Measurements from ENCODE around the gene UIMC1.
A peak's percentile ranks its signal among the peaks of the same experiment; 100 is the strongest.
"Not testable (repeated sequence)": the region's sequence is repeated elsewhere in the genome, so short reads cannot be mapped to it uniquely, and the experiment has no call there.

The UIMC1 gene

GRCh38 chr5:176882567-176882903 is 124.0 kb downstream of the UIMC1 start:
- no peak for DNase-seq

- DNase-seq: no peak
Observed at GRCh38 chr5:176881816-176882566, 124.6 kb downstream of the UIMC1 start.

GRCh38 chr5:176881021-176881749 is 125.4 kb downstream of the UIMC1 start:
- no peak for DNase-seq

GRCh38 chr5:176880366-176881020 is 126.1 kb downstream of the UIMC1 start:
- DNase-seq: no peak

- peak; percentile 58 for DNase-seq
Observed at GRCh38 chr5:176879663-176880361, 126.8 kb downstream of the UIMC1 start.

GRCh38 chr5:176878906-176879662 is 127.5 kb downstream of the UIMC1 start:
- DNase-seq: no peak

- DNase-seq: no peak
Observed at GRCh38 chr5:176878463-176878862, 128.1 kb downstream of the UIMC1 start.

GRCh38 chr5:176877793-176878331 is 128.7 kb downstream of the UIMC1 start:
- DNase-seq: no peak

GRCh38 chr5:176876506-176877431 is 129.8 kb downstream of the UIMC1 start:
- no peak for DNase-seq

- DNase-seq: no peak
Observed at GRCh38 chr5:176875783-176876505, 130.6 kb downstream of the UIMC1 start.

- DNase-seq: no peak
Observed at GRCh38 chr5:176875014-176875550, 131.5 kb downstream of the UIMC1 start.

- no peak for DNase-seq
Observed at GRCh38 chr5:176874198-176874780, 132.3 kb downstream of the UIMC1 start.

GRCh38 chr5:176873541-176874172 is 132.9 kb downstream of the UIMC1 start:
- DNase-seq: peak; percentile 62

- DNase-seq: not testable (repeated sequence)
Observed at GRCh38 chr5:176873011-176873410, 133.6 kb downstream of the UIMC1 start.

GRCh38 chr5:176872586-176872985 is 134.0 kb downstream of the UIMC1 start:
- not testable (repeated sequence) for DNase-seq

GRCh38 chr5:176870644-176871043 is 135.9 kb downstream of the UIMC1 start:
- not testable (repeated sequence) for DNase-seq

- DNase-seq: no peak
Observed at GRCh38 chr5:176870110-176870591, 136.4 kb downstream of the UIMC1 start.

- no peak for DNase-seq
Observed at GRCh38 chr5:176869501-176870109, 137.0 kb downstream of the UIMC1 start.

Data from right forelimb (tissue), 1 donor.